ENCODE data around the gene SPATA6. TPM values are rescaled to one million over a fixed set of nuclear protein-coding genes. Genes with fewer than 3 reads are reported as not detected.

Gene SPATA6
- total and polyA plus RNA-seq, 2 of the 8 experiments (the other 6 are each of a cell fraction or from before 2014, with no cell fraction given), result 2.4 to 17.2 TPM

GRCh38 chr1:48332115-48332514 is 139.9 kb downstream of the SPATA6 start:
- ChIA-PET CTCF (ENCODE audit: partially characterized antibody) (interaction anchor here (0.7 to 0.9 kb wide), 2 partner anchors 129 to 733 kb away, joined by 3 read pairs; no protein-coding TSS in a partner anchor), POLR2A (ENCODE audit: partially characterized antibody) (no interaction called here)
- H3K56ac ChIP-seq (replicated peaks; ENCODE audit: insufficient read length, low read depth, low read length), result no peak overlapping the region
- no peak for DNase-seq (ENCODE audit: low read depth in 1 of 2, low spot score in 2 of 2)
- no peak overlapping the region for H3K27ac ChIP-seq (ENCODE audit: low read depth, low read length)
- H3K79me1 ChIP-seq (ENCODE audit: low read depth, low read length), result no peaks in the 10 kb centered on the region
- no peaks in the 10 kb centered on the region for H3K79me2 ChIP-seq (ENCODE audit: control insufficient read depth in 1 of 2, insufficient read depth in 2 of 2, low read length in 2 of 2)
- H4K8ac ChIP-seq (ENCODE audit: extremely low read depth, insufficient read depth, low read length), result no peak overlapping the region
- no peak overlapping the region for H4K5ac ChIP-seq (ENCODE audit: insufficient read length, low read depth, low read length)
- no peak overlapping the region for H2AFZ ChIP-seq (ENCODE audit: low read length)
- H3K4ac ChIP-seq (replicated peaks; ENCODE audit: insufficient read length, low read depth, low read length), result no peak overlapping the region
- H3K4me2 ChIP-seq (ENCODE audit: insufficient read depth in 1 of 2, low read depth in 2 of 2, low read length in 2 of 2), result no peak overlapping the region
- no peak overlapping the region for H2BK15ac ChIP-seq (ENCODE audit: low read length)
- H2BK120ac ChIP-seq (replicated peaks; ENCODE audit: low read depth, low read length), result no peak overlapping the region
- no peak overlapping the region; a peak in 1 of 8 replicates for H3K4me3 ChIP-seq (ENCODE audit: extremely low read depth in 1 of 4, insufficient read depth in 2 of 4, low read depth in 3 of 4, low read length in 4 of 4)
- H3K9ac ChIP-seq (replicated peaks in 1 of 4; ENCODE audit: extremely low read depth in 1 of 4, low read depth in 3 of 4, low read length in 3 of 4), result no peak overlapping the region
- no peak overlapping the region for H2BK12ac ChIP-seq (ENCODE audit: low read depth, low read length)
- 93% methylated on average over 2 of the region's 2 CpGs; no CpG with 5 or more reads in 1 of the 2 experiments for WGBS, 2 experiments (ENCODE audit: extremely low coverage in 1 of 2, insufficient coverage in 1 of 2, insufficient read length in 1 of 2, insufficient replicate concordance in 2 of 2, low coverage in 1 of 2, low lambda C conversion rate in 2 of 2, missing lambda C conversion rate in 1 of 2)
- H3K36me3 ChIP-seq (ENCODE audit: control insufficient read depth in 2 of 4, insufficient read depth in 4 of 4, low read length in 3 of 4), result peaks cover 0 to 3% (median 1%) of the 10 kb centered on the region in 4 experiments; a peak in 2 of 8 replicates
- TF ChIP-seq TAF7 (optimal IDR thresholded peaks at IDR 0.05; ENCODE audit: borderline replicate concordance, low read depth, low read length), result no peak
- no peak for TF ChIP-seq TEAD4 (IDR thresholded peaks at IDR 0.05; ENCODE audit: low read depth, low read length)
- TF ChIP-seq CBX8 (IDR thresholded peaks at IDR 0.05; ENCODE audit: borderline replicate concordance, low read depth, low read length), result no peak
- H3K18ac ChIP-seq (ENCODE audit: extremely low read depth, low read length), result no peak overlapping the region
- H2BK5ac ChIP-seq (ENCODE audit: low read depth, low read length), result no peak overlapping the region
- no peak for FAIRE-seq
- H3K23ac ChIP-seq (ENCODE audit: insufficient read length), result no peak overlapping the region
- H3K9me3 ChIP-seq (ENCODE audit: insufficient read depth in 2 of 2, low read depth in 1 of 2, low read length in 1 of 2), result 0 out of 4 replicates have a peak, but pooled peaks cover 2 to 4% of the 10 kb centered on the region in 2 experiments
- no peak overlapping the region for H2AK5ac ChIP-seq (ENCODE audit: low read depth, low read length)
- H3K4me1 ChIP-seq (replicated peaks in 1 of 4; ENCODE audit: control insufficient read depth in 3 of 4, insufficient read depth in 4 of 4, low read length in 3 of 4), result no peaks in the 10 kb centered on the region
- H3K27me3 ChIP-seq (replicated peaks in 1 of 4; ENCODE audit: control insufficient read depth in 3 of 4, extremely low read depth in 1 of 4, insufficient read depth in 3 of 4, low read length in 3 of 4), result no peaks in the 10 kb centered on the region
- no peak overlapping the region for H3K14ac ChIP-seq (ENCODE audit: insufficient read length)
- H2BK20ac ChIP-seq (ENCODE audit: low read length), result no peak overlapping the region
- no peaks in the 10 kb centered on the region for H3K23me2 ChIP-seq (ENCODE audit: low read depth, low read length)
- H4K91ac ChIP-seq (replicated peaks; ENCODE audit: insufficient read length, low read length), result no peak overlapping the region
- H4K20me1 ChIP-seq (replicated peaks in 1 of 2; ENCODE audit: control insufficient read depth in 1 of 2, insufficient read depth in 2 of 2, low read length in 2 of 2), result no peaks in the 10 kb centered on the region

Measured in H1 (cell line).